Trophoblast cell (in vitro differentiated cells and primary cell): ENCODE results near the gene LRRC37B.
"Not testable (repeated sequence)": the region's sequence is repeated elsewhere in the genome, so short reads cannot be mapped to it uniquely, and the experiment has no call there.

Experiments
- DNase-seq, 2 donors: peaks; one replicate each; pipeline ENCODE4 v3.0.0-alpha.2; 2016
- H2AFZ ChIP-seq: 2 replicates; pipeline ENCODE4 v1.6.1; 2013; ENCODE audit warnings: low read length, moderate library complexity, mild to moderate bottlenecking; ENCODE audit not compliant: insufficient read depth, poor library complexity
- H2AK5ac ChIP-seq: 2 replicates; pipeline ENCODE4 v1.6.1; 2013; ENCODE audit warnings: mild to moderate bottlenecking, low read length
- H2BK120ac ChIP-seq: 2 replicates; pipeline ENCODE4 v1.6.1; 2013; ENCODE audit warnings: low read length, mild to moderate bottlenecking, moderate library complexity; ENCODE audit not compliant: insufficient read depth, poor library complexity
- H2BK12ac ChIP-seq: 2 replicates; pipeline ENCODE4 v1.6.1; 2013; ENCODE audit warnings: mild to moderate bottlenecking, low read length, moderate library complexity
- H2BK5ac ChIP-seq: 2 replicates; pipeline ENCODE4 v1.6.1; 2013; ENCODE audit warnings: low read length, low read depth, moderate library complexity, mild to moderate bottlenecking; ENCODE audit not compliant: poor library complexity
- H3K14ac ChIP-seq: 2 replicates; pipeline ENCODE4 v1.6.1; 2013; ENCODE audit warnings: mild to moderate bottlenecking, low read length
- H3K18ac ChIP-seq: 2 replicates; pipeline ENCODE4 v1.6.1; 2013; ENCODE audit warnings: mild to moderate bottlenecking, low read length
- H3K23ac ChIP-seq: 2 replicates; pipeline ENCODE4 v1.6.1; 2013; ENCODE audit warnings: low read length
- H3K27ac ChIP-seq: 2 replicates; pipeline ENCODE4 v1.5.1; 2013; ENCODE audit warnings: low read depth, mild to moderate bottlenecking, inconsistent platforms, low read length, moderate library complexity
- H3K27me3 ChIP-seq: 2 replicates; pipeline ENCODE4 v1.6.1; 2013; ENCODE audit warnings: inconsistent platforms, mild to moderate bottlenecking, low read length, moderate library complexity; ENCODE audit not compliant: insufficient read depth
- H3K36me3 ChIP-seq, 2 experiments: 1 replicate in 1 of 2; 2 replicates in 1 of 2; pipeline ENCODE4 v1.6.1; 2013; ENCODE audit warnings: low read length in 2 of 2, mild to moderate bottlenecking in 2 of 2, moderate library complexity in 1 of 2; ENCODE audit not compliant: insufficient read depth in 2 of 2, control insufficient read depth in 1 of 2
- H3K4ac ChIP-seq: 2 replicates; pipeline ENCODE4 v1.6.1; 2013; ENCODE audit warnings: low read depth, mild to moderate bottlenecking, low read length, moderate library complexity
- H3K4me1 ChIP-seq, 2 experiments: 1 replicate in 1 of 2; 2 replicates in 1 of 2; pipeline ENCODE4 v1.6.1; 2013; ENCODE audit warnings: low read length in 2 of 2, mild to moderate bottlenecking in 2 of 2, moderate library complexity in 1 of 2; ENCODE audit not compliant: insufficient read depth in 2 of 2, control insufficient read depth in 1 of 2
- H3K4me2 ChIP-seq: 2 replicates; pipeline ENCODE4 v1.6.1; 2013; ENCODE audit warnings: inconsistent platforms, mild to moderate bottlenecking, low read length, moderate library complexity
- H3K4me3 ChIP-seq: 2 replicates; pipeline ENCODE4 v1.5.1; 2013; ENCODE audit warnings: mild to moderate bottlenecking, low read depth, low read length, inconsistent platforms
- H3K79me1 ChIP-seq: one replicate; pipeline ENCODE4 v1.6.1; 2013; ENCODE audit warnings: low read length
- H3K79me2 ChIP-seq: 2 replicates; pipeline ENCODE4 v1.6.1; 2013; ENCODE audit warnings: low read length, mild to moderate bottlenecking; ENCODE audit not compliant: control insufficient read depth, insufficient read depth, poor library complexity
- H3K9ac ChIP-seq: 2 replicates; pipeline ENCODE4 v1.6.1; 2013; ENCODE audit warnings: mild to moderate bottlenecking, low read length
- H3K9me3 ChIP-seq: 2 replicates; pipeline ENCODE4 v1.6.1; 2013; ENCODE audit warnings: low read depth, mild to moderate bottlenecking, control low read depth, inconsistent platforms, low read length; ENCODE audit not compliant: insufficient read depth
- H4K12ac ChIP-seq: 2 replicates; pipeline ENCODE4 v1.6.1; 2013; ENCODE audit warnings: low read depth, mild to moderate bottlenecking, low read length, moderate library complexity
- H4K8ac ChIP-seq: 2 replicates; pipeline ENCODE4 v1.6.1; 2013; ENCODE audit warnings: low read depth, mild to moderate bottlenecking, low read length, moderate library complexity
- H4K91ac ChIP-seq: one replicate; pipeline ENCODE4 v1.6.1; 2013; ENCODE audit warnings: low read depth, mild to moderate bottlenecking, low read length, moderate library complexity
- WGBS: extraction: QIAGEN DNeasy Blood & Tissue Kit; methylation state at CpG from one replicate; pipeline ENCODE4 v1.1.7; 2013; ENCODE audit warnings: missing lambda C conversion rate; ENCODE audit not compliant: insufficient read length, insufficient coverage; ENCODE audit errors: extremely low coverage; 5-methylcytosine and 5-hydroxymethylcytosine counted together

The LRRC37B gene

GRCh38 chr17:32100323-32100722, 93.1 kb downstream of the LRRC37B start:
- H3K9me3 ChIP-seq, H3K9ac ChIP-seq, H3K18ac ChIP-seq, DNase-seq, H2BK12ac ChIP-seq, H3K79me1 ChIP-seq, H3K27ac ChIP-seq, H3K27me3 ChIP-seq, H4K8ac ChIP-seq, H3K4me2 ChIP-seq, H3K4me1 ChIP-seq, H3K79me2 ChIP-seq, H3K23ac ChIP-seq, H2AK5ac ChIP-seq, H3K4ac ChIP-seq, H2BK120ac ChIP-seq, H3K4me3 ChIP-seq, H4K91ac ChIP-seq, H3K36me3 ChIP-seq, H2BK5ac ChIP-seq, H4K12ac ChIP-seq, H2AFZ ChIP-seq, H3K14ac ChIP-seq: not testable (repeated sequence)
- no CpG with 5 or more reads among the region's 8 CpGs for WGBS

GRCh38 chr17:32100971-32101631, 93.9 kb downstream of the LRRC37B start:
- DNase-seq = no peak
- no CpG with 5 or more reads among the region's 8 CpGs for WGBS
- Histone ChIP-seq H3K4me3 (no peak overlapping the region), H3K4ac (no peak overlapping the region), H2AFZ (no peak overlapping the region), H3K27ac (no peak overlapping the region), H2AK5ac (no peak overlapping the region), H3K9ac (no peak overlapping the region), H3K27me3 (no peaks in the 10 kb centered on the region), H3K79me1 (no peaks in the 10 kb centered on the region), H3K4me1 (no peaks in the 10 kb centered on the region), H4K12ac (no peak overlapping the region), H2BK120ac (no peak overlapping the region), H3K23ac (no peak overlapping the region), H3K18ac (no peak overlapping the region), H3K14ac (no peak overlapping the region), H4K91ac (no peak overlapping the region), H4K8ac (no peak overlapping the region), H3K4me2 (no peak overlapping the region), H3K79me2 (no peaks in the 10 kb centered on the region), H3K9me3 (no peaks in the 10 kb centered on the region), H2BK12ac (no peak overlapping the region), H3K36me3 (no peaks in the 10 kb centered on the region), H2BK5ac (no peak overlapping the region)

- H3K36me3 ChIP-seq = no peaks in the 10 kb centered on the region
- H3K4me1 ChIP-seq = no peaks in the 10 kb centered on the region
- no peak for DNase-seq
- H2AK5ac ChIP-seq = no peak overlapping the region
- H2BK12ac ChIP-seq = no peak overlapping the region
- no peak overlapping the region for H4K8ac ChIP-seq
- no peak overlapping the region for H4K91ac ChIP-seq
- H3K79me1 ChIP-seq = no peaks in the 10 kb centered on the region
- no peak overlapping the region for H3K4me2 ChIP-seq
- H3K9me3 ChIP-seq = no peaks in the 10 kb centered on the region
- H2BK5ac ChIP-seq = no peak overlapping the region
- no peak overlapping the region for H4K12ac ChIP-seq
- H3K18ac ChIP-seq = no peak overlapping the region
- H3K4me3 ChIP-seq = no peak overlapping the region
- no peaks in the 10 kb centered on the region for H3K79me2 ChIP-seq
- H2AFZ ChIP-seq = peak overlapping the region; percentile 54
- no CpG with 5 or more reads among the region's 5 CpGs for WGBS
- no peak overlapping the region for H3K4ac ChIP-seq
- H3K9ac ChIP-seq = no peak overlapping the region
- H3K14ac ChIP-seq = no peak overlapping the region
- no peak overlapping the region for H3K23ac ChIP-seq
- H3K27ac ChIP-seq = no peak overlapping the region
- H3K27me3 ChIP-seq = no peaks in the 10 kb centered on the region
- H2BK120ac ChIP-seq = no peak overlapping the region
These were observed 95.0 kb downstream of the LRRC37B start for GRCh38 chr17:32102172-32102571.

GRCh38 chr17:32102646-32103186, 95.5 kb downstream of the LRRC37B start:
- Histone ChIP-seq H3K27ac (no peak overlapping the region), H2BK120ac (no peak overlapping the region), H3K36me3 (no peaks in the 10 kb centered on the region), H3K9ac (no peak overlapping the region), H3K4me2 (no peak overlapping the region), H3K9me3 (no peaks in the 10 kb centered on the region), H2BK12ac (no peak overlapping the region), H3K4me1 (no peaks in the 10 kb centered on the region), H4K91ac (no peak overlapping the region), H3K23ac (no peak overlapping the region), H3K4ac (no peak overlapping the region), H3K14ac (no peak overlapping the region), H3K79me2 (no peaks in the 10 kb centered on the region), H3K79me1 (no peaks in the 10 kb centered on the region), H2BK5ac (no peak overlapping the region), H2AFZ (no peak overlapping the region), H4K12ac (no peak overlapping the region), H3K27me3 (no peaks in the 10 kb centered on the region), H2AK5ac (no peak overlapping the region), H3K18ac (no peak overlapping the region), H3K4me3 (no peak overlapping the region), H4K8ac (no peak overlapping the region)
- DNase-seq = peak in 1 of 2 donors; percentile 75
- no CpG with 5 or more reads among the region's 5 CpGs for WGBS
